ENCODE measurements around the gene GNA12.

DNA sequence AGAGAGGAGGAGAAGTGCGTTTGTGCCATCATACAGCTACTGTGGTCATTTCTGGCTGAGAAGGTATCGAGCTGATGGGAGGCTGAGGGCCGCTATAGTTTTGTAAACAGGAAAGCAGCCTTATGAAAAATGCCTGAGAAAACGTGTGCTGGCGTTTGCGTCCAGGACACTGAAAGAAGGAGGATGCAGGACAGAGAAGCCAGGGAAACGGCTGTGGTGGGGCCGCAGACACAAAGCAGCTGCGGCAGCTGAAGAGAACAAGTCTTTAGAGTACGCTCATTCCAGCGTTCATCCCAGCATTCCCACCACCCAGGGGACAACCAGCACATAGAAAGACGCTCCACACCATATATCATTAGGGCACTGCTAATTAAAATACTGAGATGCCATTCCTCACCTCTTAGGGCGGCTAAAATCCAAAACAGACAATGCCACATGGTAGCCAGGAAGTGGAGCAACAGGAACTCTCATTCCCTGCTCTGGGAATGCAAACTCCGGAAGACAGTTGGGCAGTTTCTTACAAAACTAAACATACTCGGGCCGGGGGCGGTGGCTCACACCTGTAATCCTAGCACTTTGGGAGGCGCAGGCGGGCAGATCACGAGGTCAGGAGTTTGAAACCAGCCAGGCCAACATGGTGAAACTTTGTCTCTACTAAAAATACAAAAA, 18.4 kb downstream of the GNA12 start:
- TF ChIP-seq GATA2 (IDR thresholded peaks at IDR 0.05; ENCODE audit: low read depth, low read length), result no peak
- no peak for TF ChIP-seq GATA3 (IDR thresholded peaks at IDR 0.05; ENCODE audit: low read depth, low read length)

Data from SH-SY5Y (cell line).